A172 (cell line): ENCODE data around the gene DOCK1. TPM values are rescaled to one million over a fixed set of nuclear protein-coding genes. Genes with fewer than 3 reads are reported as not detected.
"Not testable (repeated sequence)": the region's sequence is repeated elsewhere in the genome, so short reads cannot be mapped to it uniquely, and the experiment has no call there.

Experiments
- DNase-seq: peaks from one replicate; pipeline ENCODE4 v3.0.0-alpha.2; 2015; ENCODE audit warnings: low spot score
- total RNA-seq: library from RNA; depleted of rRNA; stranded (reverse); fragments of >200 nt; shearing (Covaris generic); gene quantifications from 2 replicates; pipeline ENCODE4 v1.2.3, GENCODE V29; 2014; rRNA removed

The DOCK1 gene
- 20.3 and 29.8 TPM in 2 replicates for total RNA-seq

GRCh38 chr10:126904818-126905701 is at the start of gene DOCK1:
Gene DOCK1 (plus strand): TSS chr10:126905428. CDS start chr10:126905518, 90 bp downstream.
- DNase-seq = peak; percentile 10

GRCh38 chr10:126857178-126857806 is 47.9 kb upstream of the DOCK1 start:
- no peak for DNase-seq

- DNase-seq = peak; percentile 34
Observed at GRCh38 chr10:126867567-126868365, 37.5 kb upstream of the DOCK1 start.

- DNase-seq = no peak
Observed at GRCh38 chr10:126868371-126868770, 36.9 kb upstream of the DOCK1 start.

GRCh38 chr10:126872135-126872534 is 33.1 kb upstream of the DOCK1 start:
- DNase-seq = no peak

- DNase-seq = no peak
Observed at GRCh38 chr10:126872768-126873167, 32.5 kb upstream of the DOCK1 start.

- DNase-seq = no peak
Observed at GRCh38 chr10:126876456-126876855, 28.8 kb upstream of the DOCK1 start.

- no peak for DNase-seq
Observed at GRCh38 chr10:126877390-126877789, 27.8 kb upstream of the DOCK1 start.

GRCh38 chr10:126878594-126878993 is 26.6 kb upstream of the DOCK1 start:
- DNase-seq = no peak

GRCh38 chr10:126880926-126881325 is 24.3 kb upstream of the DOCK1 start:
- DNase-seq = no peak

- DNase-seq = not testable (repeated sequence)
Observed at GRCh38 chr10:126882055-126882454, 23.2 kb upstream of the DOCK1 start.

GRCh38 chr10:126888436-126888835 is 16.8 kb upstream of the DOCK1 start:
- peak; percentile 15 for DNase-seq

- no peak for DNase-seq
Observed at GRCh38 chr10:126889421-126889820, 15.8 kb upstream of the DOCK1 start.

GRCh38 chr10:126890797-126891196 is 14.4 kb upstream of the DOCK1 start:
- not testable (repeated sequence) for DNase-seq

GRCh38 chr10:126892226-126893175 is 12.7 kb upstream of the DOCK1 start:
- DNase-seq = no peak

- no peak for DNase-seq
Observed at GRCh38 chr10:126893206-126893605, 12.0 kb upstream of the DOCK1 start.

GRCh38 chr10:126893841-126894240 is 11.4 kb upstream of the DOCK1 start:
- DNase-seq = no peak

GRCh38 chr10:126895214-126895781 is 9.9 kb upstream of the DOCK1 start:
- DNase-seq = no peak

GRCh38 chr10:126898460-126898859 is 6.8 kb upstream of the DOCK1 start:
- no peak for DNase-seq

GRCh38 chr10:126899529-126899928 is 5.7 kb upstream of the DOCK1 start:
- not testable (repeated sequence) for DNase-seq

GRCh38 chr10:126902157-126902556 is 3.1 kb upstream of the DOCK1 start:
- DNase-seq = peak; percentile 18
